ENCODE data around the gene SMIM35.

SMIM35 gene

GRCh38 chr11:118109231-118109630 is 22.5 kb upstream of the SMIM35 start:
- no peak for DNase-seq (ENCODE audit: low read depth)

GRCh38 chr11:118108513-118108912 is 21.8 kb upstream of the SMIM35 start:
- no peak for DNase-seq (ENCODE audit: low read depth)

GRCh38 chr11:118106789-118107335 is 20.1 kb upstream of the SMIM35 start:
- no peak for DNase-seq (ENCODE audit: low read depth)

GRCh38 chr11:118105657-118106305 is 19.0 kb upstream of the SMIM35 start:
- DNase-seq (ENCODE audit: low read depth) = no peak

GRCh38 chr11:118104491-118104890 is 17.7 kb upstream of the SMIM35 start:
- DNase-seq (ENCODE audit: low read depth) = no peak

- no peak for DNase-seq (ENCODE audit: low read depth)
Observed at GRCh38 chr11:118102721-118103261, 16.0 kb upstream of the SMIM35 start.

- no peak for DNase-seq (ENCODE audit: low read depth)
Observed at GRCh38 chr11:118100691-118101232, 14.0 kb upstream of the SMIM35 start.

GRCh38 chr11:118099838-118100556 is 13.2 kb upstream of the SMIM35 start:
- no peak for DNase-seq (ENCODE audit: low read depth)

GRCh38 chr11:118098996-118099837 is 12.5 kb upstream of the SMIM35 start:
- no peak for DNase-seq (ENCODE audit: low read depth)

GRCh38 chr11:118095967-118096367 is 9.2 kb upstream of the SMIM35 start:
- no peak for DNase-seq (ENCODE audit: low read depth)

- no peak for DNase-seq (ENCODE audit: low read depth)
Observed at GRCh38 chr11:118095493-118095892, 8.7 kb upstream of the SMIM35 start.

- no peak for DNase-seq (ENCODE audit: low read depth)
Observed at GRCh38 chr11:118092907-118093571, 6.3 kb upstream of the SMIM35 start.

- no peak for DNase-seq (ENCODE audit: low read depth)
Observed at GRCh38 chr11:118091690-118092089, 4.9 kb upstream of the SMIM35 start.

- DNase-seq (ENCODE audit: low read depth) = no peak
Observed at GRCh38 chr11:118090545-118091162, 3.9 kb upstream of the SMIM35 start.

GRCh38 chr11:118088531-118088930 is 1.8 kb upstream of the SMIM35 start:
- DNase-seq (ENCODE audit: low read depth) = no peak

GRCh38 chr11:118087931-118088330 is 1.2 kb upstream of the SMIM35 start:
- DNase-seq (ENCODE audit: low read depth) = no peak

- DNase-seq (ENCODE audit: low read depth) = no peak
Observed at GRCh38 chr11:118084656-118085055, 2.1 kb downstream of the SMIM35 start.

GRCh38 chr11:118084247-118084646 is 2.5 kb downstream of the SMIM35 start:
- no peak for DNase-seq (ENCODE audit: low read depth)

- DNase-seq (ENCODE audit: low read depth) = no peak
Observed at GRCh38 chr11:118082880-118083552, 3.7 kb downstream of the SMIM35 start.

- DNase-seq (ENCODE audit: low read depth) = no peak
Observed at GRCh38 chr11:118081241-118081958, 5.4 kb downstream of the SMIM35 start.
